IMR-90 (cell line): ENCODE measurements around the gene NRARP. TPM values are rescaled to one million over a fixed set of nuclear protein-coding genes. Genes with fewer than 3 reads are reported as not detected.

Experiments
- ATAC-seq: fragments of 200-7000 bp; cut with Tn5 transposase; 2 replicates; pipeline ENCODE4 v1.9.1; 2020; ENCODE audit warnings: low read depth, mild to moderate bottlenecking, moderate library complexity
- BruUV-seq: library from RNA; stranded (reverse); fragments of 400-500 nt; replicated peaks from 2 replicates; lab custom pipeline; 2021; lab: Mats Ljungman, UMichigan
- CTCF ChIA-PET: fragments of 300-600 bp; formaldehyde crosslinking; extraction: SDS; loops from one replicate; lab custom pipeline; 2021; ENCODE audit warnings: antibody characterized with exemption; lab: Yijun Ruan, JAX
- POLR2A ChIA-PET: fragments of 300-600 bp; sonication (Branson Sonifier 250); formaldehyde crosslinking; loops from one replicate; lab custom pipeline; 2022; ENCODE audit warnings: antibody characterized with exemption; ENCODE audit not compliant: unreplicated experiment; lab: Charles Lee
- DNase-seq: peaks from one replicate; pipeline ENCODE4 v3.0.0; 2013
- H2AFZ ChIP-seq: replicated peaks from 2 replicates; pipeline ENCODE3; 2013; ENCODE audit warnings: low read length, mild to moderate bottlenecking; ENCODE audit not compliant: poor library complexity
- H2AK5ac ChIP-seq: 2 replicates; pipeline ENCODE4 v1.6.1; 2013; ENCODE audit warnings: low read depth, low read length, inconsistent platforms
- H2AK9ac ChIP-seq: replicated peaks from 2 replicates; pipeline ENCODE3; 2013; ENCODE audit warnings: mild to moderate bottlenecking, low read depth, low read length, moderate library complexity; ENCODE audit not compliant: poor library complexity
- H2BK120ac ChIP-seq: 2 replicates; pipeline ENCODE4 v1.6.1; 2013; ENCODE audit warnings: low read depth, low read length, inconsistent platforms
- H2BK15ac ChIP-seq: 3 replicates; pipeline ENCODE4 v1.6.1; 2013; ENCODE audit warnings: low read depth, low read length, inconsistent platforms
- H2BK20ac ChIP-seq: 2 replicates; pipeline ENCODE4 v1.6.1; 2013; ENCODE audit warnings: low read depth, mild to moderate bottlenecking, inconsistent platforms, low read length, moderate library complexity
- H2BK5ac ChIP-seq: 2 replicates; pipeline ENCODE4 v1.6.1; 2013; ENCODE audit warnings: mild to moderate bottlenecking, low read depth, low read length, inconsistent platforms; ENCODE audit not compliant: poor library complexity, severe bottlenecking
- H3K14ac ChIP-seq: replicated peaks from 2 replicates; pipeline ENCODE4 v1.6.1; 2013; ENCODE audit warnings: low read depth, low read length, inconsistent platforms
- H3K18ac ChIP-seq: 2 replicates; pipeline ENCODE4 v1.6.1; 2013; ENCODE audit warnings: low read depth, low read length, control low read depth
- H3K23ac ChIP-seq: 2 replicates; pipeline ENCODE4 v1.6.1; 2013; ENCODE audit warnings: low read depth, low read length, inconsistent platforms
- H3K27ac ChIP-seq: 2 replicates; pipeline ENCODE4 v1.5.1; 2013; ENCODE audit warnings: mild to moderate bottlenecking, control low read depth, low read length; ENCODE audit not compliant: insufficient read depth
- H3K27me3 ChIP-seq: 2 replicates; pipeline ENCODE4 v1.6.1; 2013; ENCODE audit warnings: low read length; ENCODE audit not compliant: control insufficient read depth, insufficient read depth
- H3K36me3 ChIP-seq: 2 replicates; pipeline ENCODE4 v1.6.1; 2013; ENCODE audit warnings: low read length, mixed read lengths; ENCODE audit not compliant: control insufficient read depth, insufficient read depth
- H3K4ac ChIP-seq: 2 replicates; pipeline ENCODE4 v1.6.1; 2013; ENCODE audit warnings: low read depth, low read length, inconsistent platforms
- H3K4me1 ChIP-seq: 2 replicates; pipeline ENCODE4 v1.6.1; 2013; ENCODE audit warnings: low read length, mixed read lengths; ENCODE audit not compliant: control insufficient read depth, insufficient read depth
- H3K4me2 ChIP-seq: 2 replicates; pipeline ENCODE4 v1.6.1; 2013; ENCODE audit warnings: low read depth, mild to moderate bottlenecking, control low read depth, low read length, moderate library complexity
- H3K4me3 ChIP-seq: 2 replicates; pipeline ENCODE4 v1.5.1; 2013; ENCODE audit warnings: low read depth, mild to moderate bottlenecking, control low read depth, low read length, moderate library complexity; ENCODE audit not compliant: insufficient read depth
- H3K56ac ChIP-seq: 2 replicates; pipeline ENCODE4 v1.6.1; 2013; ENCODE audit warnings: low read length, inconsistent platforms; ENCODE audit not compliant: insufficient read depth; ENCODE audit errors: extremely low read depth
- H3K79me1 ChIP-seq, 2 experiments: 2 replicates each; pipeline ENCODE4 v1.6.1; 2013; ENCODE audit warnings: low read length in 2 of 2, inconsistent platforms in 1 of 2, low read depth in 1 of 2
- H3K9ac ChIP-seq: 2 replicates; pipeline ENCODE4 v1.6.1; 2013; ENCODE audit warnings: low read depth, low read length, control low read depth
- H3K9me1 ChIP-seq: 2 replicates; pipeline ENCODE4 v1.6.1; 2013; ENCODE audit warnings: low read length, inconsistent platforms; ENCODE audit not compliant: insufficient read depth
- H3K9me3 ChIP-seq: 2 replicates; pipeline ENCODE4 v1.6.1; 2013; ENCODE audit warnings: low read length; ENCODE audit not compliant: control insufficient read depth, insufficient read depth
- H4K20me1 ChIP-seq: 2 replicates; pipeline ENCODE4 v1.6.1; 2013; ENCODE audit warnings: low read length, inconsistent platforms; ENCODE audit not compliant: insufficient read depth
- H4K5ac ChIP-seq: 2 replicates; pipeline ENCODE4 v1.6.1; 2013; ENCODE audit warnings: mild to moderate bottlenecking, low read depth, low read length, control low read depth
- H4K8ac ChIP-seq, 2 experiments: 2 replicates each; pipeline ENCODE4 v1.6.1; 2013; ENCODE audit warnings: low read depth in 2 of 2, low read length in 2 of 2, control low read depth in 1 of 2, inconsistent platforms in 1 of 2
- H4K91ac ChIP-seq: 2 replicates; pipeline ENCODE4 v1.6.1; 2013; ENCODE audit warnings: low read depth, low read length, inconsistent platforms; ENCODE audit not compliant: insufficient read depth
- SMC3 ChIP-seq: fragments of 150-350 bp; IDR thresholded peaks from 2 replicates; pipeline ENCODE4 v1.6.1; 2016; ENCODE audit warnings: low read depth, mild to moderate bottlenecking, antibody characterized with exemption, low read length, moderate library complexity
- WGBS, 2 experiments: methylation state at CpG; one replicate each; pipeline versions ENCODE4 v1.1.5 to v1.1.7; 2013; ENCODE audit warnings: missing lambda C conversion rate in 2 of 2; ENCODE audit not compliant: insufficient read length in 1 of 2; ENCODE audit errors: extremely low coverage in 2 of 2; 5-methylcytosine and 5-hydroxymethylcytosine counted together
- dilution Hi-C: fragments of 300-500 bp; cut with HindIII; formaldehyde crosslinking; loops from one replicate; pipeline ENCODE4 v1.14.3; 2018; ENCODE audit warnings: low sequenced_read_pairs; ENCODE audit not compliant: unreplicated experiment
- in situ Hi-C: fragments of 300-500 bp; cut with MboI; formaldehyde crosslinking; loops from 3 replicates; pipeline ENCODE4 v1.14.3; 2019; ENCODE audit warnings: low sequenced_read_pairs, inconsistent platforms, mixed read lengths
- intact Hi-C: fragments of 100-400 bp; cut with micrococcal nuclease; formaldehyde crosslinking; loops from 2 replicates; pipeline ENCODE4 v1.10.0; 2022
- polyA plus RNA-seq, 3 experiments: library from polyadenylated mRNA; depleted of rRNA; stranded (reverse); fragments of >200 nt; gene quantifications; 2 replicates each; pipeline ENCODE4 v1.2.3, GENCODE V29; 2012; ENCODE audit warnings: low replicate concordance in 1 of 3
- total RNA-seq: library from RNA; depleted of rRNA; stranded (reverse); fragments of >200 nt; gene quantifications from 2 replicates; pipeline ENCODE4 v1.2.3, GENCODE V29; 2012
- TF ChIP-seq, protein P1 (sequence below): conservative IDR thresholded peaks from 2 replicates; pipeline ENCODE4 v1.5.1; 2012; ENCODE audit warnings: mild to moderate bottlenecking, low read depth, low read length, improper control_type of control experiment
- TF ChIP-seq, protein P2 (sequence below): fragments of 150-350 bp; IDR thresholded peaks from 2 replicates; pipeline ENCODE4 v1.6.1; 2016; ENCODE audit warnings: low read depth, mild to moderate bottlenecking, low read length, moderate library complexity, borderline replicate concordance

NRARP gene
- total and polyA plus RNA-seq, 2 of the 4 experiments (the other 2 are of a cell fraction) = 0.15 TPM; not detected in 1

DNA sequence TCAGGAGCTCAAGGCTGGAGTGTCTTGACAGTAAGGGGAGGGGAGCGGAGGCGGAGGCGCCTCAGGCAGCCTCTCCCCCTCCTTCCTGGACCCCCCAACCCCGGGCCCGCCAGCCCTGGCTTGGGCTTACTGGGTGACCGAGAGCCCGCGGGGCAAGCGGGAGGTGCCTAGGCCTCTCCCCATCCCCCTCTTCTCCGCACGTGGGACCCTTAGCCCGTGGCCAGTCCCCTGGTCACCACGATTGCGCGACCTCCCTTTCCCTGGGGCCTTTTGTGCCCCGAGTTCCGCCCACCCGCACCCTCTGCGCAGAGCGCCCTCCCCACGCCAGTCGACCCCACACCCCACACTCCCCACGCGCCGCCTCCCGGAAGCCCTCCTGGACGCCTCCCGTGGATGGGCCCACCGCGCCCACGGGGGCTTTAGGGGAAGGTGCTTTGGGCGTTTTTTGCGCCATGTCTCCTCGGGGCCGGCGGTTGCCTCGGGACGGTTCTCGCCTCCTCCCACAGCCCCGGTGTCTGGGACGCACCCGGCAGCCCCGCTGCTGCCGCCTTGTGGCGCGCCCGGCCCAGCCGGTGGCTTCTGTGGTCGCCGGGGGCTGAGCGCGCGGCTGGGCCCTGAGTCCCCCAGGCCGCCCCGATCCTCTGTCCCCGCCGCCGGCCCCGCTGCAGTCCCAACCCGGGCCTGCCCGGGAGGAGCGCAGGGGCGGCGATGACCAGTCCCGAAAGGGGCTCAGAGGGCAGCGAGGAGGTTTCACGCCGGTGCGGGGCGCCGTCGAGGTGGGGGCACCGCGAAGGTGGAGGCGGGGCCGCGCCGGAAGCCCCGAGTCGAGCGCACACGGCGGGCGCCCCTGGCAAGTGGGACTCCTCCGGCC is 21.4 kb downstream of the NRARP start:
- no peak overlapping the region for H3K4ac ChIP-seq
- no peak overlapping the region for H4K91ac ChIP-seq
- WGBS, 2 experiments = 21% methylated on average over 25 of the region's 85 CpGs; no CpG with 5 or more reads in 1 of the 2 experiments
- no peak overlapping the region for H3K4me3 ChIP-seq
- no peak overlapping the region for H2BK20ac ChIP-seq
- no peak for ATAC-seq
- intact Hi-C loops = no loop called here
- no peak overlapping the region for H3K27ac ChIP-seq
- no peak overlapping the region for H4K5ac ChIP-seq
- H2AFZ ChIP-seq = peak overlapping the region; percentile 21
- no peak overlapping the region for H3K4me2 ChIP-seq
- H4K8ac ChIP-seq = no peak overlapping the region
- H3K4me1 ChIP-seq = peaks cover 21% of the 10 kb centered on the region
- H3K9ac ChIP-seq = no peak overlapping the region
- no TSS peak for BruUV-seq
- peak overlapping the region; percentile 28; the same call in 1 of the 2 replicates for H2AK5ac ChIP-seq
- no peaks in the 10 kb centered on the region for H3K9me3 ChIP-seq
- H3K18ac ChIP-seq = no peak overlapping the region
- H3K56ac ChIP-seq = no peak overlapping the region
- no peak overlapping the region for H2BK5ac ChIP-seq
- no peaks in the 10 kb centered on the region for H3K27me3 ChIP-seq
- no peaks in the 10 kb centered on the region for H3K9me1 ChIP-seq
- DNase-seq = no peak
- no peak overlapping the region for H2BK120ac ChIP-seq
- H3K23ac ChIP-seq = no peak overlapping the region
- H4K20me1 ChIP-seq = peaks cover 40% of the 10 kb centered on the region
- no peak overlapping the region for H2BK15ac ChIP-seq
- in situ Hi-C loops = no loop called here
- ChIA-PET CTCF (no interaction called here), POLR2A (no interaction called here)
- H3K14ac ChIP-seq = no peak overlapping the region
- peak overlapping the region; percentile 72 for H2AK9ac ChIP-seq
- peaks cover 29% of the 10 kb centered on the region for H3K36me3 ChIP-seq
- H3K79me1 ChIP-seq = peaks cover 0 to 49% of the 10 kb centered on the region in 2 experiments
- TF ChIP-seq, protein P1, sequence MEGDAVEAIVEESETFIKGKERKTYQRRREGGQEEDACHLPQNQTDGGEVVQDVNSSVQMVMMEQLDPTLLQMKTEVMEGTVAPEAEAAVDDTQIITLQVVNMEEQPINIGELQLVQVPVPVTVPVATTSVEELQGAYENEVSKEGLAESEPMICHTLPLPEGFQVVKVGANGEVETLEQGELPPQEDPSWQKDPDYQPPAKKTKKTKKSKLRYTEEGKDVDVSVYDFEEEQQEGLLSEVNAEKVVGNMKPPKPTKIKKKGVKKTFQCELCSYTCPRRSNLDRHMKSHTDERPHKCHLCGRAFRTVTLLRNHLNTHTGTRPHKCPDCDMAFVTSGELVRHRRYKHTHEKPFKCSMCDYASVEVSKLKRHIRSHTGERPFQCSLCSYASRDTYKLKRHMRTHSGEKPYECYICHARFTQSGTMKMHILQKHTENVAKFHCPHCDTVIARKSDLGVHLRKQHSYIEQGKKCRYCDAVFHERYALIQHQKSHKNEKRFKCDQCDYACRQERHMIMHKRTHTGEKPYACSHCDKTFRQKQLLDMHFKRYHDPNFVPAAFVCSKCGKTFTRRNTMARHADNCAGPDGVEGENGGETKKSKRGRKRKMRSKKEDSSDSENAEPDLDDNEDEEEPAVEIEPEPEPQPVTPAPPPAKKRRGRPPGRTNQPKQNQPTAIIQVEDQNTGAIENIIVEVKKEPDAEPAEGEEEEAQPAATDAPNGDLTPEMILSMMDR = peak; percentile 33; the same call in 1 of the 2 replicates
- 0 out of 2 replicates have a peak, but pooled peaks have one; percentile 8 for TF ChIP-seq SMC3
- TF ChIP-seq, protein P2, sequence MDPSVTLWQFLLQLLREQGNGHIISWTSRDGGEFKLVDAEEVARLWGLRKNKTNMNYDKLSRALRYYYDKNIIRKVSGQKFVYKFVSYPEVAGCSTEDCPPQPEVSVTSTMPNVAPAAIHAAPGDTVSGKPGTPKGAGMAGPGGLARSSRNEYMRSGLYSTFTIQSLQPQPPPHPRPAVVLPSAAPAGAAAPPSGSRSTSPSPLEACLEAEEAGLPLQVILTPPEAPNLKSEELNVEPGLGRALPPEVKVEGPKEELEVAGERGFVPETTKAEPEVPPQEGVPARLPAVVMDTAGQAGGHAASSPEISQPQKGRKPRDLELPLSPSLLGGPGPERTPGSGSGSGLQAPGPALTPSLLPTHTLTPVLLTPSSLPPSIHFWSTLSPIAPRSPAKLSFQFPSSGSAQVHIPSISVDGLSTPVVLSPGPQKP = no peak
- dilution Hi-C loops = no loop called here
